Left hindlimb (tissue), 1 donor: ENCODE measurements around the gene ETF1.
A peak's percentile ranks its signal among the peaks of the same experiment; 100 is the strongest.

Experiments used
- DNase-seq: peaks from one replicate; pipeline ENCODE4 v3.0.0-alpha.2; 2018

The ETF1 gene

GRCh38 chr5:138560971-138561370 lies 17.9 kb upstream of the ETF1 start:
- no peak for DNase-seq

- DNase-seq: no peak
Observed at GRCh38 chr5:138559937-138560336, 16.9 kb upstream of the ETF1 start.

GRCh38 chr5:138557677-138558076 lies 14.6 kb upstream of the ETF1 start:
- no peak for DNase-seq

- DNase-seq: no peak
Observed at GRCh38 chr5:138554143-138554542, 11.1 kb upstream of the ETF1 start.

- no peak for DNase-seq
Observed at GRCh38 chr5:138553437-138554095, 10.5 kb upstream of the ETF1 start.

- no peak for DNase-seq
Observed at GRCh38 chr5:138552657-138553056, 9.6 kb upstream of the ETF1 start.

GRCh38 chr5:138549414-138549813 lies 6.4 kb upstream of the ETF1 start:
- no peak for DNase-seq

- DNase-seq: no peak
Observed at GRCh38 chr5:138545919-138546562, 3.0 kb upstream of the ETF1 start.

GRCh38 chr5:138544181-138545134 lies 1.4 kb upstream of the ETF1 start:
- peak; percentile 30 for DNase-seq

GRCh38 chr5:138543730-138544104 lies 681 bp upstream of the ETF1 start:
- DNase-seq: no peak

GRCh38 chr5:138542180-138542955 lies 668 bp downstream of the ETF1 start:
- DNase-seq: no peak

GRCh38 chr5:138541511-138542179 lies 1.4 kb downstream of the ETF1 start:
- no peak for DNase-seq

GRCh38 chr5:138539791-138540190 lies 3.2 kb downstream of the ETF1 start:
- no peak for DNase-seq

GRCh38 chr5:138538943-138539627 lies 4.0 kb downstream of the ETF1 start:
- DNase-seq: no peak

- DNase-seq: no peak
Observed at GRCh38 chr5:138536665-138537315, 6.2 kb downstream of the ETF1 start.

- no peak for DNase-seq
Observed at GRCh38 chr5:138536215-138536614, 6.8 kb downstream of the ETF1 start.

- DNase-seq: no peak
Observed at GRCh38 chr5:138533973-138534941, 8.8 kb downstream of the ETF1 start.

- DNase-seq: no peak
Observed at GRCh38 chr5:138529812-138530211, 13.2 kb downstream of the ETF1 start.

GRCh38 chr5:138528744-138529469 lies 14.1 kb downstream of the ETF1 start:
- no peak for DNase-seq
